ENCODE measurements around the gene SLC16A13.

Gene SLC16A13

GRCh38 chr17:7060165-7060891 is 24.5 kb downstream of the SLC16A13 start:
- DNase-seq (ENCODE audit: insufficient read length, low spot score) (no peak), FAIRE-seq (no peak)
- TF ChIP-seq CTCF (IDR thresholded peaks at IDR 0.05; ENCODE audit: insufficient read depth, missing control alignments) = no peak

GRCh38 chr17:7063518-7064094 is 27.8 kb downstream of the SLC16A13 start:
- FAIRE-seq (no peak), DNase-seq (ENCODE audit: insufficient read length, low spot score) (no peak)
- TF ChIP-seq CTCF (IDR thresholded peaks at IDR 0.05; ENCODE audit: insufficient read depth, missing control alignments) = no peak

GRCh38 chr17:7064261-7064660 is 28.4 kb downstream of the SLC16A13 start:
- FAIRE-seq (no peak), DNase-seq (ENCODE audit: insufficient read length, low spot score) (no peak)
- TF ChIP-seq CTCF (IDR thresholded peaks at IDR 0.05; ENCODE audit: insufficient read depth, missing control alignments) = no peak

GRCh38 chr17:7067198-7067597 is 31.4 kb downstream of the SLC16A13 start:
- FAIRE-seq (no peak), DNase-seq (ENCODE audit: insufficient read length, low spot score) (no peak)
- TF ChIP-seq CTCF (IDR thresholded peaks at IDR 0.05; ENCODE audit: insufficient read depth, missing control alignments) = no peak

GRCh38 chr17:7068268-7068667 is 32.5 kb downstream of the SLC16A13 start:
- TF ChIP-seq CTCF (IDR thresholded peaks at IDR 0.05; ENCODE audit: insufficient read depth, missing control alignments) = no peak
- no peak for DNase-seq (ENCODE audit: insufficient read length, low spot score)
- no peak for FAIRE-seq

- TF ChIP-seq CTCF (IDR thresholded peaks at IDR 0.05; ENCODE audit: insufficient read depth, missing control alignments) = no peak
- FAIRE-seq (no peak), DNase-seq (ENCODE audit: insufficient read length, low spot score) (no peak)
Measured at GRCh38 chr17:7070712-7071111, 34.9 kb downstream of the SLC16A13 start.

- TF ChIP-seq CTCF (IDR thresholded peaks at IDR 0.05; ENCODE audit: insufficient read depth, missing control alignments) = no peak
- FAIRE-seq (no peak), DNase-seq (ENCODE audit: insufficient read length, low spot score) (no peak)
Measured at GRCh38 chr17:7072406-7072805, 36.6 kb downstream of the SLC16A13 start.

All from D721Med (cell line).